DND-41 (cell line): Measurements from ENCODE around the gene TFF3.

Source experiments
- ATAC-seq: fragments of 200-7000 bp; cut with Tn5 transposase; 3 replicates; pipeline ENCODE4 v1.9.1; 2021; ENCODE audit warnings: low read depth; ENCODE audit not compliant: insufficient read depth
- DNase-seq: peaks from one replicate; pipeline ENCODE4 v3.0.0-alpha.2; 2020
- H2AFZ ChIP-seq: 2 replicates; pipeline ENCODE4 v1.6.0; 2012; ENCODE audit warnings: low read depth, low read length
- H3K27ac ChIP-seq: 2 replicates; pipeline ENCODE4 v1.5.1; 2012; ENCODE audit warnings: low read length, inconsistent platforms
- H3K27me3 ChIP-seq: fragments of 200-600 bp; sonication (generic); 2 replicates; pipeline ENCODE4 v1.6.0; 2012; ENCODE audit warnings: low read length, mild to moderate bottlenecking, inconsistent platforms; ENCODE audit not compliant: insufficient read depth, poor library complexity
- H3K36me3 ChIP-seq: 2 replicates; pipeline ENCODE4 v1.5.1; 2012; ENCODE audit warnings: low read length, inconsistent platforms; ENCODE audit not compliant: insufficient read depth
- H3K4me1 ChIP-seq: 2 replicates; pipeline ENCODE4 v1.5.1; 2012; ENCODE audit warnings: mild to moderate bottlenecking, low read length; ENCODE audit not compliant: insufficient read depth
- H3K4me2 ChIP-seq: 2 replicates; pipeline ENCODE4 v1.6.0; 2012; ENCODE audit warnings: mild to moderate bottlenecking, moderate library complexity, low read length, inconsistent platforms; ENCODE audit not compliant: insufficient read depth
- H3K4me3 ChIP-seq, 2 experiments: fragments of 200-600 bp in 1 of 2; shearing (Covaris generic) in 1 of 2; 2 replicates each; pipeline ENCODE4 v1.5.1; 2012 to 2016; ENCODE audit warnings: inconsistent platforms in 2 of 2, low read length in 2 of 2, mild to moderate bottlenecking in 2 of 2, low read depth in 1 of 2, moderate library complexity in 1 of 2
- H3K79me2 ChIP-seq: 2 replicates; pipeline ENCODE4 v1.6.0; 2012; ENCODE audit warnings: low read length, inconsistent platforms; ENCODE audit not compliant: insufficient read depth
- H3K9ac ChIP-seq: 2 replicates; pipeline ENCODE4 v1.6.0; 2012; ENCODE audit warnings: low read depth, mild to moderate bottlenecking, inconsistent platforms, low read length, moderate library complexity
- H3K9me3 ChIP-seq: 2 replicates; pipeline ENCODE4 v1.5.1; 2012; ENCODE audit warnings: low read length, moderate library complexity, mild to moderate bottlenecking, inconsistent platforms; ENCODE audit not compliant: insufficient read depth, severe bottlenecking
- H4K20me1 ChIP-seq: 2 replicates; pipeline ENCODE4 v1.6.0; 2012; ENCODE audit warnings: low read length; ENCODE audit not compliant: insufficient read depth
- EZH2 ChIP-seq: IDR thresholded peaks from 3 replicates; pipeline ENCODE4 v1.6.1; 2012; ENCODE audit warnings: borderline replicate concordance, low read depth, mild to moderate bottlenecking, moderate library complexity, low read length, inconsistent platforms; ENCODE audit not compliant: severe bottlenecking
- TF ChIP-seq, protein P1 (sequence below): IDR thresholded peaks from 2 replicates; pipeline ENCODE4 v1.5.1; 2012; ENCODE audit warnings: borderline replicate concordance, low read length, moderate library complexity, mild to moderate bottlenecking; ENCODE audit not compliant: poor library complexity, severe bottlenecking; ENCODE audit errors: extremely low read depth

Gene TFF3

DNA sequence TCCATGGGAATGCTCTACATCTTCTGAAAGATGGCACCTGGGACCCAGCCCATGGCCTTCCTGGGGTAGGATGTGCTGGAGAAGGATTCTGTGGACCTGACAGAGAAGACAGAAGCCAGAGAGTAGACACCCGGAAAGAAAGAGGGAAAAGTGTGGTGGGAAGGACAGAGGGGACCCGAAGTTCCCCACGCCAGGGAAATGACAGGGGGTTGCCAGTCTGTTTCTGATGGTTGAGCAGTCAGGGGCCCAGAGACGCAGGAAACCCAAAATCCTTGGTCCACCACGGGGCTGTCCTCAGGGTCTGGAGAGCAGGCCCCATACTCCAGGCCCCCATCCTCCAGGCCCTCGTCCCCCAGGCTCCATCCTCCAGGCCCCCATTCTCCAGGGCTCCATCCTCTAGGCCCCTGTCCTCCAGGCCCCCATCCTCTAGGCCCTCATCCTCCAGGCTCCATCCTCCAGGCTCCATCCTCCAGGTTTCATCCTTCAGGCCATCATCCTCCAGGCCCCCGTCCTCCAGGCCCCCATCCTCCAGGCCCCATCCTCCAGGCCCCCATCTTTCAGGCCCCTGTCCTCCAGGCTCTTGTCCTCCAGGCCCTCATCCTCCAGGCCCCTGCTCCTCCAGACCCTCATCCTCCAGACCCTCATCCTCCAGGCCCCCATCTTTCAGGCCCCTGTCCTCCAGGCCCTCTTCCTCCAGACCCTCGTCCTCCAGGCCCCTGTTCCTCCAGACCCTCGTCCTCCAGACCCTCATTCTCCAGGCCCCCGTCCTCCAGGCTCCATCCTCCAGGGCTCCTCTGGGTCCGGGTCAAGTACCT lies 36.6 kb upstream of the TFF3 start:
- TF ChIP-seq, protein P1, sequence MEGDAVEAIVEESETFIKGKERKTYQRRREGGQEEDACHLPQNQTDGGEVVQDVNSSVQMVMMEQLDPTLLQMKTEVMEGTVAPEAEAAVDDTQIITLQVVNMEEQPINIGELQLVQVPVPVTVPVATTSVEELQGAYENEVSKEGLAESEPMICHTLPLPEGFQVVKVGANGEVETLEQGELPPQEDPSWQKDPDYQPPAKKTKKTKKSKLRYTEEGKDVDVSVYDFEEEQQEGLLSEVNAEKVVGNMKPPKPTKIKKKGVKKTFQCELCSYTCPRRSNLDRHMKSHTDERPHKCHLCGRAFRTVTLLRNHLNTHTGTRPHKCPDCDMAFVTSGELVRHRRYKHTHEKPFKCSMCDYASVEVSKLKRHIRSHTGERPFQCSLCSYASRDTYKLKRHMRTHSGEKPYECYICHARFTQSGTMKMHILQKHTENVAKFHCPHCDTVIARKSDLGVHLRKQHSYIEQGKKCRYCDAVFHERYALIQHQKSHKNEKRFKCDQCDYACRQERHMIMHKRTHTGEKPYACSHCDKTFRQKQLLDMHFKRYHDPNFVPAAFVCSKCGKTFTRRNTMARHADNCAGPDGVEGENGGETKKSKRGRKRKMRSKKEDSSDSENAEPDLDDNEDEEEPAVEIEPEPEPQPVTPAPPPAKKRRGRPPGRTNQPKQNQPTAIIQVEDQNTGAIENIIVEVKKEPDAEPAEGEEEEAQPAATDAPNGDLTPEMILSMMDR, result no peak
- H3K79me2 ChIP-seq, result no peaks in the 10 kb centered on the region
- peaks cover 4% of the 10 kb centered on the region for H3K9me3 ChIP-seq
- DNase-seq, result no peak
- H2AFZ ChIP-seq, result no peak overlapping the region
- H3K27me3 ChIP-seq, result no peaks in the 10 kb centered on the region
- no peak overlapping the region for H3K27ac ChIP-seq
- H4K20me1 ChIP-seq, result no peaks in the 10 kb centered on the region
- no peak overlapping the region for H3K4me2 ChIP-seq
- no peak overlapping the region for H3K9ac ChIP-seq
- no peak for ATAC-seq
- no peaks in the 10 kb centered on the region for H3K36me3 ChIP-seq
- H3K4me3 ChIP-seq, result no peak overlapping the region
- H3K4me1 ChIP-seq, result no peaks in the 10 kb centered on the region

DNA sequence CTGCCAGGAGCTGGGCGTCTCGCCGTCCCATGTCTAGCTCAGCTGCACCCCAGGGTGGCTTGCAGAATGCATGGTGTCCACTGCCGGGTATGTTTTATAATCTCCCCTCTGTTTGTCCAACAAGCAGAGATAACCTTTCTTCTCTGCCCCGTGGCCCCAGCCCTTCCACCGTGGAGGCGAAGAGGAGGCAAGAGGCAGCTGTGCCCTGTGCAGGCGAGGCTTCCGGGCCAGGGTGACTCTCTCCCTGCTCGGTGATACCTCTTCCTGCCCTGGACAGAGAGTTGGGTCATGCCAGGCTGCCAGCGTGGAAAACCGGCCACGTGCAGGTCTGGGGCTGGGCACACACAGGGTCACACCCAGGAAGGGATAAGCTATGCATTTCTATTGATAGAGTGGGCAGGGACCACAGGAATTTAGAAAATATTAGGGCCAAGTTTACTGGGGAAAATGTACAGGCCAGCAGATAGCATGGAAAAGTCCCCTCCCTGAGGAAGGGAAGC lies 35.8 kb upstream of the TFF3 start, which contains the start of gene TFF2:
Gene TFF2 (minus strand): TSS at position 68 of the 500 bp plus-strand sequence. CDS start 37 bp downstream, at position 31.
- ATAC-seq (no peak), DNase-seq (no peak)
- Histone ChIP-seq H3K27ac (no peak within 1 kb of the TSS), H4K20me1 (no peaks in the 10 kb centered on the region), H3K4me3 (no peak within 1 kb of the TSS), H3K4me1 (no peaks in the 10 kb centered on the region), H3K9ac (no peak within 1 kb of the TSS), H3K27me3 (no peaks in the 10 kb centered on the region), H3K9me3 (peaks cover 4% of the 10 kb centered on the region), H3K79me2 (no peaks in the 10 kb centered on the region), H3K4me2 (no peak within 1 kb of the TSS), H3K36me3 (no peaks in the 10 kb centered on the region), H2AFZ (no peak within 1 kb of the TSS)
- no peak for TF ChIP-seq EZH2
- TF ChIP-seq, protein P1, result no peak

DNA sequence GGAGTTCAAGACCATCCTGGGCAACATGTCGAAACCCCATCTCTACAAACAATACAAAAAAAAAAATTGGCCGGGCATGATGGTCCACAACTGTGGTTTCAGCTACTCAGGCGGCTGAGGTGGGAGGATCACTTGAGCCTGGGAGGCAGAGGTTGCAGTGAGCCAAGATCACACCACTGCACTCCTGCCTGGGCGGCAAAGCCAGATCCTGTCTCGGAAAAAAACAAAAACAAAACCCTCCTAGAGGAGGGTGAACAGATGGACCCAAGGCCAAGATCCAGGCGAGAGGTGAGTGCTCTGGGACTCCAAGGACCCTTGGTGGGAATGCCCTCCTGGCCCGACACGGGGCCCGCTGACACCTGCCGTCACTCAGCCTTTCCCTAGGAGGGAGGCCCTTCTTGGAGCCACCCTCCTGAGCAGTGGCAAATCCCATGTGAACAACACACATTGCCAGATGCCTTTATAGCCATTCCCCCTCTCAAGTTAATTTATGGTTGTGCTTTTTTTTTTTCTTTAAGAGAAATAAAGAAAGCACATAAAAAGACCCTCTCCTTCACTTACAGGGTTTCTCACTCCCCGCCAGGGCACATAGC lies 35.2 kb upstream of the TFF3 start:
- Histone ChIP-seq H3K4me1 (no peaks in the 10 kb centered on the region), H3K36me3 (no peaks in the 10 kb centered on the region), H3K9ac (no peak overlapping the region), H2AFZ (no peak overlapping the region), H4K20me1 (no peaks in the 10 kb centered on the region), H3K4me3 (no peak overlapping the region), H3K79me2 (no peaks in the 10 kb centered on the region), H3K27ac (no peak overlapping the region), H3K9me3 (no peaks in the 10 kb centered on the region), H3K27me3 (no peaks in the 10 kb centered on the region), H3K4me2 (no peak overlapping the region)
- TF ChIP-seq, protein P1, result no peak
- no peak for TF ChIP-seq EZH2
- DNase-seq, result no peak
- ATAC-seq, result no peak
